CD4-positive, alpha-beta T cell treated with Interleukin-15 for 1 hour (primary cell): ENCODE data around the gene MFGE8.

Experiments
- DNase-seq: peaks from one replicate; pipeline ENCODE4 v3.0.0-alpha.2; 2020

MFGE8 gene

DNA sequence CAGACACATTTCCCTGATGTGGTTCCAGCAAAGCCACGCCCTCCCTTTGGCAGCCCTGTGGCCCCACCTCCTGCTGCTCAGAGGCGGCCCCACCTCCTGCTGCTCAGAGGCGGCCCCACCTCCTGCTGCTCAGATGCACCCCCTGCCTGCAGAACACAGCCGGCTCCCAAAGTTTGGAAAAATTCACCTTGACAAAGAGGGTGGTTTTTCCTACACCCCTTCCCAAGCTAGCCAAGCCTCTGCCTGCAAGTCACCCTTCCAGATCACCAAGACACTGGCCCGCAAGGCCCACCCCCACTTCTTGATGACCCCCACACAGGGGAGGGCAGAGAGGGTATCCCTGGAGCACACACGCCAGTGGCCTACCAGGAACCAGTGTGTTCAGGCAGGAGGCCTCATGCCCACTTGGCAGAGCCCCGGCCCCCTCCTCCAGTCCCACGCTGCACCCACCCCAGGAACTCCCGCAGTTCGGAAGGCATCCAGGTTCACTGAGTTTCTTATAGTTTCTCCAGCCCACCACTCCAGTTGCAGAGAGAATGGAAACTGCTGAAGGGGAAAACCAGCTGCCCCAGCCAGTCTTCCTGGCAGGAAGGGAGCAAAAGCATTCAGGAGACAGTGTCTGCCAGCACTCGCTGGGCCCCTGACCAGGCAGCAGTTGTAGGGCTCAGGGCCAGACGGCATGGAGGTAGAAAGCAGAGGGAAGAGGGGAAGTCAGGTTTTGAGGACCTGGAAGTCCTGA, 15.6 kb downstream of the MFGE8 start:
- peak; percentile 69 for DNase-seq

- no peak for DNase-seq
These were observed 16.1 kb downstream of the MFGE8 start for GRCh38 chr15:88897142-88897455.

DNA sequence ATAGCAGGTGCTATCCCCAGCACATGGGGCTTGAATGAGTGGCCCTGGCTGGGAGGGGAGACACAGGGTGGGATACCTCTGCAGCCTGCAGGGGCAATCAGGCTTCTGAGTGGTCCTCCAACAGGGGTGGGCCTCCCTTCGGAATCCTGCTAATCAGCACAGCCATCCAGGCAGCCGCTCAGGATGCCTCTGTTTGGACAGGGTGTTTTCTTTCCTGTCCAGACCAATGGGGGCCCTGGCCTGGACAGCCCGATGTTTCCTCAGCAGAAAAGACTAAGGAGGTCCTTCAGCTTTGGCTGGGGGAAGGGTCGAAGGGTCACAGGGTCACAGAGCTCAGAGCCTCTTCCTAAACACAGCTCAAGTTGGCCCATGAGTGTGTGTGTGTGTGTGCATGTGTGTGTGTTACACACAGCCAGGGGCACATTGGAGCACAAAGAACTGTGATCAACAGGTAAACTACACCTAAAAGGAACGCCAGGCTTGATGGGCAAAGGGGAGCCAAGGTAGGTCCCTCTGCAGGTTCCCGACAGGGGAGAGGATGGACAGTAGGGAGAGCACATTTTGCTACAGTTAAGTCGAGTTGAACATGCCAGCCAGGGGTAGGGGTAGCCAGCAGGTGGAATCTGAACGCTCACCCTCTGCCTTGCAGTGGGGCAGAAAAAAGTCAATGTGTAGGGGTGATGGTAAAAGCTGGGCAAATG, 16.7 kb downstream of the MFGE8 start:
- no peak for DNase-seq

DNA sequence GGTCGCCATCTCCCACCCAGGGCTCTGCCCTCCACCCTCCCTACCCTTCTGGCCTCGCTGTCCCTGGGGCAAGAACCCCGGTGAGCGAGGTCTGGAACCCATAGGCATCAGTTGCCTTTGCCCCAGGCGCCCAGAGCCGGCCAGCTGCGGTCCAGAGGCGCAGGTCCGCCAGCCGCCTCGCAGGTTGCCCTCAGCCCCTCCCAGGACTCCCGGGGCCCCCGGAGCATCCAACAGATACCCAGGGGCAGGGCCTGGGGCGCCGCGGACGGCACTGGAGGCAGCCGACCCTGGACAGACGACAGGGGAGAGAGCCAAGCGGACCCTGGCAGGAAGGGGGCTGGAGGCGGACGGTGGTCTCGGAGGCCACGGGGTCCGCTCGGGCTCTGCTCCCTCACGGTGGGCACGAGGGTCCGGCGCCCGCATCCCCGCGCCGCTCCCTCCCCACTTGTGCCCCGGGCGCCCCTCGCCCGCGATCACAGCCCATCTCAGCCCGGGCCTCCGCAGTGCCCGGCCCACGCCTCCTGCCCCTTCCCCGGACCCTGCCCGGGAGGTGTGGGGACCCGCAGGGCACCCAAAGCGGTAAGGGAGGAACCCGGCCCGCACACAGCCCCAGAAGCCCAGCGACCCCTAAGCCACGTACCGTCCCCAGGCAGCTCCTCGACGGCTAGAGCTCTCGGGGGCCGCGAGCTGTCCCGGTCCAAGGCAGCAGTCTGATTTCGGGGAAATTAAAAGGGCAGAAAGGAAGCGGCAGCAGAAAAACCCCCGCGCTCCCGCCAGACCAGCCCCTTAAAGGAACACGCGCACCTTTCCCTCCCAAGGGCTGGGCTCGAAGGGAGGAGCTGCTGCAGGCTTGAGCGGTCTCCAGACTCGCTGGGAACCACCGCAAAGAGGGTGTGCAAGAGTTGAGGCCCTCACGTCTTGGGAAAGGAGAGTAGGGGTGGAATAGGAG, 18.1 kb downstream of the MFGE8 start, which contains the start of gene HAPLN3:
Gene HAPLN3, minus strand, starts transcription at position 726 of the 949 bp plus-strand sequence. CDS start 8,246 bp downstream, outside the sequence.
- DNase-seq: peak; percentile 40

DNA sequence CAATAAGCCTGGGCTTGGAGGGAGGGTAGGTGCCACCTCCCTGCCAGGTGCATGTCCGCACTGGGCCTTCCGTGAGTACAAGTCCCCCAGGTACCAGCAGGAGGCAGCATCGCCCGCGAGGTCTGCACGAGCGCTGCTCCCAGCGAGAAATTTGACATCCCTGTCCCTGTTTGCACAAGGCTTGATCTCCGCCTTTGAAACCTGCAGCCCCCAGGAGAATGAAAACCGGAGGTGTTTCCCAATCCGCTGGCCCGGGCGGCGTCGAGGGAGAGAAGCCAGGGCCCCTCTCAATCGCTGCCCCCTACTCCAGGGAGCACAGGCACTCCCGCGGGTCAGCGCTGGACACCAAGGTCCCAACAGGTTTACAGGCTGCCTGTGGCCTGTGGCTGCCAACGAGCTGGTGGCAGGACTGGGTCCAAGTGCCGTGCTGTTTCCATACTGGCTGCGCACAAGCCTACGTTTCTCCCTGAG, 18.8 kb downstream of the MFGE8 start:
- DNase-seq: peak; percentile 78

- DNase-seq: no peak
These were observed 21.5 kb downstream of the MFGE8 start for GRCh38 chr15:88891540-88892254.

- no peak for DNase-seq
These were observed 22.7 kb downstream of the MFGE8 start for GRCh38 chr15:88890495-88890894.

DNA sequence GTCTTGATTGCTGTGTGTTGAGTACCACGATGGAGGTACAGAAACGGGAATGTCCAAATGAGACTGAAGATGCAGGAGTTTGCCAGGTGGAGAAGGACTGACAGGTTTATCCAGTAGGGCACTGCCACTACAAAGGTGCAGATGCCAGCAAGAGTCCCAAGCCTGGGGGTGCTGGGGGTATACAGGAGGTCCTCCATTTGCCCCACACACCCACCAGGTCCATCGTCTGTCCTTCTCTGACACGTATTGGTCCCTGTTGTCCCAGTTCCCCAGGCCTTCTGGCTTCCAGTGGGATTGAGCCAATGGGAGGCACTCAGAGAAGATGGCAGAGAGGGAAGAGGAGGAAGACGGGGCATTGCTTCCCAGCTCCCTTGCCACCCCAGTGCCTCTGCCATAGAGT, 24.5 kb downstream of the MFGE8 start:
- DNase-seq: no peak

GRCh38 chr15:88887068-88887580, 26.1 kb downstream of the MFGE8 start:
- no peak for DNase-seq

- DNase-seq: no peak
These were observed 30.4 kb downstream of the MFGE8 start for GRCh38 chr15:88882785-88883184.

GRCh38 chr15:88881775-88882174, 31.4 kb downstream of the MFGE8 start:
- no peak for DNase-seq

DNA sequence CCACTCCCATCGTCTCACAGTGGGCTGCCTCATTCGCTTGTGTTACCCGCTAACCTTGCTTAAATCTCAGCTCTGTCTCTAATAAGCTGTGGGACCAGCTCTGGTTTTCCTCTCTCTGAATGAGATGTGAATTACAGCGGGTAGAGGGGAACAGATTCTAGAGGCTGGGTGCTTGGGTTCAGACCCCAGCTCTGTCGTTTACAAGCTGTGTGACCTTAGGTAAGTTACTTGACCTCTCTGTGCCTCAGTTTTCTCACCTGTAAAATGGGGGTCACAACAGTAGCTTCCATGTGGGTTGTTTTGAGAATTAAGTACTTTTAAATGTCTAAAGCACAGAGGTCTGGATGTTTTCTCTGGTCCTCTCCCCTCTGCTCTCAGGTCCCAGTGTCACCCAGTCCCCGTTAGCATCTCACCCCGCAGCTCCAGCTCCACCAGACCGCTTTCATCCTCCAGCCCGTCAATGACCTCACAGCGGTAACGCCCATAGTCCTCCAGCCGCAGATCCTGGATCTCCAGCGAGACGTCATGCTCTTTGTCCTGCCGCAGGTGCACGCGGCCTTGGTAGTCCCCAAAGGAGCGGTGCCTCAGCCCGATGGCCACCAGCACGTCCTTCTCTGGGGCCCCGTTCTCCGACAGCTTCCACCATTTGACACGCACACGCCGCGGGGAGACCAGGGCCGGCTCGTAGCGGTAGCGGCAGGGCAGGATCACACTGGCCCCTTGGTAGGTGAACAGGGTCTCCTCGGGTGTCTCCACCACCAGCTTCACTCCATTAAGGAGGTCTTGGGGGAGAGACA, 32.0 kb downstream of the MFGE8 start:
- DNase-seq: no peak

DNA sequence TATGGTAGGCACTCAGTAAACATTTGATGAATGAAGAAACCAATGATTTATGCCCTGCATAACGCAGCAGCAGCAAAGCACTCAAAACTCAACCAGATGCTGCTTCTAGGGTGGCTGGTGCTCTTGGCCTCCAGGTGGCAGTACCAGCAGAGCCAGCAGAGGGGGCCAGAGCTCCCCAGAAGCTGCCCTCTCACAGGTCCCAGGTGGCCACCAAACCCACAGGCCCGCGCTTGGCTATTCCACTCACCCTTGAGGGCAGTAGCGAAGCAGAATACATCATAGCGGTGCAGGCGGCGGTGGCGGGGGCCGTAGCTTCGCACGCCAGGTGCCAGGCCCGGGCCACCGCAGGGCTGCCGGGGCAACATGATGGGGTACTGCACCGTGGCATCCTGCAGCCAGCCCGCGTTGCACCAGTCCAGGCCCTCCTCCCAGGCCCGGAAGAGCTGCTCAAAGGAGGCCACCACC, 34.4 kb downstream of the MFGE8 start:
- DNase-seq: no peak

- DNase-seq: no peak
These were observed 35.3 kb downstream of the MFGE8 start for GRCh38 chr15:88877906-88878305.

DNA sequence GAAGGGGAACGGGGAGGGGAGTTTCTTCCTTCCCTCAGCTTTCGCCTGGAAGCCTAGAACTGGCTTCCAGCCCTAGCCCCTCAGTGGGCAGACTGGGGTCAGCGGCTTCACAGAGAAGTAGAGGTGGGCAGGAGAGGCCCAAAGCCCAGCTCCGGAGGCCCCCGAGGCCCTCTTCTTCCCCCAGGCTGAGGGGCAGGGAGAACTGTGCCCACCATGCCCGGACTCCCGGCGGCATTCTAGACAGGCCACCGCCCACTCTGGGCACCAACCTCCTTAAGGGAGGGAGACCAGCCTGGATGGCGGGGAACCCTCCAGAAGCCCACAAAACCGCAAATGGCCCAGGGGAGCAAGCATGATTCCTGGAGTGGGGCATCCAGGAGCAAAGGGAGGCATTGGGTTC, 35.8 kb downstream of the MFGE8 start:
- DNase-seq: no peak

DNA sequence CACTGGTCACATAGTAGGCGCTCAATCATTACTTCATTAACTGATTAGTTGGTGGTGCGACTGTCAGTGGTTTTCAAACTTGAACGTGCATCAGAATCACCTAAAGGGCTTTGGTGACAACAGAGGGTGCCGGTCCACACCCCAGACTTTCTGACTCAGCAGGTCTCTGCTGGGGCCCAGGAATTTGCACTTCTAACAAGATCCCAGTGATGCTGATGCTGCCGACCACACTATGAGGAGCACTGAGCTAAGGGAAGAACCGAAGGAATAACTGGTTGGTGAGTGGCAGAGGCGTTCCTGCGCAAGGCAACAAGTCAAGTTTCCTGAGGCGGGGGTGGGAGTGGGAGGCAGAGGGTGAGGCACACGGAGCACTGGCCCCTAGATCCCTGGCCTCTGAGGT, 36.6 kb downstream of the MFGE8 start:
- DNase-seq: no peak

GRCh38 chr15:88874684-88875083, 38.5 kb downstream of the MFGE8 start:
- DNase-seq: no peak

DNA sequence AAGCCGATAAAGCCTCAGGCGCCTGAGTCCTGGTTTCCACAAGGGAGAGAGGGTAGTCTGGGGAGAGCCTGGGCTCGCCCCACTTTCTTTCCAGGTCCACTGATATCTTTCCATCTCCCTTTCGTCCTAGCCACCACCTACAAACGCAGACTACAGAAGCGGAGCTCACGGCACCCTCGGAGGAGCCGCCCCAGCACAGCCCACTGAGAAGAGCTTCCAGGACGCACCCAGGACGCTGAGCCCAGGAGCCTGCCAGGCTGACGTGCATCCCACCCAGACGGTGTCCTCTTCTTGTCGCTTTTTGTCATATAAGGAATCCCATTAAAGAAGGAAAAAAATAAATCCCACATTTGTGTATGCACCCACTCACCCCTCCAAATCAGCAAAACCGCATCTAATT, 38.9 kb downstream of the MFGE8 start:
- DNase-seq: no peak

DNA sequence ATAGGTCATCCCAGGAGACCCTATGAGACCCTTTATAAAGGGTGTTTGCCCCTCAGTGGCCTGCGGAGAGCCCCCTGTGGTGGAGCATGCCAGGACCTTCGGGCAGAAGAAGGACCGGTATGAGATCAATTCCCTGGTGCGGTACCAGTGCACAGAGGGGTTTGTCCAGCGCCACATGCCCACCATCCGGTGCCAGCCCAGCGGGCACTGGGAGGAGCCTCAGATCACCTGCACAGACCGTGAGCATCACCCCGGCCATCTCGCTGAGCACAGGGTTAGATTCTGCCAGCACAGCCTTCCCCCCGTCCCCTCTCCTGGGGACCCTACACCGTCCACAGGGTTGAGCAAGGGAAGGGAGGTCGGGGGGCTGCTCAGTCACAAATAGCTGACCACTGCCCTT, 39.4 kb downstream of the MFGE8 start:
- no peak for DNase-seq

GRCh38 chr15:88872706-88873105, 40.5 kb downstream of the MFGE8 start:
- no peak for DNase-seq

DNA sequence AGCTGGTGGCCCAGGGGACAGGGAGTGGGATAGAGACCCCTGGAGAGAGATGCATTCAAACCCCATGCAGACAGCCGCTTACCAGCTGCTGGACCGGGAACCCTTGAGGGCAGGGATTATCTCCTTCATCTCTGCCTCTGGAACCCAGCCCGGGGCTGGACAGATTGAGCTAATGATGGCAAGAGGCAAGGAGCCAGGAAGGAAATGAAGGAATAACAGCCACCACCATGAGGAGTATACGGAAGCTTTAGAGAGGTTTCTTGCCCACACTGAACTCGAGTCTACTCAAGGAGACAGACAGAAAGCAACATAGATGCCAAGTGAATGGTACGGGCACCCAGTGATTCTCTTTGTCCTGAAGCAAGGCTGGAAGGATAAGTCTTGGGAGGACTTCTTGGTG, 41.1 kb downstream of the MFGE8 start:
- DNase-seq: no peak
